HG03095 (cell line): Measurements from ENCODE around the gene ANK3.

Source experiments
- ATAC-seq: cut with Tn5 transposase; IDR thresholded peaks from one replicate; pipeline ENCODE4 v1.9.1; 2021; ENCODE audit warnings: moderate library complexity; ENCODE audit not compliant: unreplicated experiment

Gene ANK3

GRCh38 chr10:60144099-60144498, 245.6 kb downstream of the ANK3 start:
- no peak for ATAC-seq

DNA sequence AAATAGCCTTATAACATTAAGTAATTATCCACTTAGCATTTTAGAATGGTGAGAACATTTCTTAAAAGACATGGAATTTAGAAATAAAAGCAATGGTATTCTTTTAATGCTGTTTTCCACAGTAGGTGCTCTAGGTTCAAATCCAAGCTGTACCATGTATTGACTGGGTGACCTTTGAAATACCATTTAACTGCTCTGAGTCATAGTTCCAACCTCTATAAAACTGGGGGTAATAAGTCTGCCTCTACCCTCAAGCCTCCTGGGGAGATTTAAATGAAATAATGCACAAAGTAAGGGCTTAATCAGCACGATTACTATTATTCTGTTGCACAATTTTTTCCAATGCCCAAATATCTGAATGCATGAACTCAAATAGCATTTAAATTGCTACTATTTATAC, 246.9 kb downstream of the ANK3 start:
- ATAC-seq, result no peak

DNA sequence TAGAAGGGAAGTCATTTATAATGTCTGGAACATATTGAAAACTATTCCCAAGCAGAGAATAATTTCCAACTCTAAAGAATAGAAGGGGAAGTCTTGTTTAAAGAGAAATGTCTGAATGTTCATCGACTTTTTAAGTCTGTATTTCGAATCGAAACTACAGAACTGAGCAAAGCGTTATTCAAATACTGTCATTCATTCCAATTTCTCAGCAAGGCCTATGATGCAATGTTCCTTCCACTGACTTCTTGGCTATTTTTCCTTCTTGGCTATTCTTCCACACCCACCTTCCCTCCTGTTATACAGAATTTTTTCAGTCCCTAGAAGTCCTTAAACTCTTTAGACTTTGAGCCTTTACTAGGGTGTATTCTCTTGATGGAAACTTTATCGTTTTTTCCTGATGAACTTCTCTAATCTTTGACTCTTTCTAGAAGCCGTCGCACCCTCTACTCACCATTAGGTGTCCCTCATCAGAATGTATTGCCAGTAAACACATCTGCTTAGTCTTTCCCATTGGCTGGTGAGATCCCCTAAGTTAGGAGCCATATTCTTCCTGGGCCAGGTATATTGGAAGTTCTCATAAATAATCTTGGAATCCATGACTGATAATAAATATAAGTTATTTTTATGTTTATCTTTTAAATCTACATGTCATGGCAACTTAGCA, 247.6 kb downstream of the ANK3 start:
- no peak for ATAC-seq

- ATAC-seq, result no peak
Observed at GRCh38 chr10:60140651-60141632, 248.7 kb downstream of the ANK3 start.

GRCh38 chr10:60139798-60140566, 249.7 kb downstream of the ANK3 start:
- no peak for ATAC-seq

- ATAC-seq, result no peak
Observed at GRCh38 chr10:60139290-60139689, 250.4 kb downstream of the ANK3 start.

- no peak for ATAC-seq
Observed at GRCh38 chr10:60138842-60139241, 250.8 kb downstream of the ANK3 start.

- no peak for ATAC-seq
Observed at GRCh38 chr10:60138026-60138425, 251.6 kb downstream of the ANK3 start.

- no peak for ATAC-seq
Observed at GRCh38 chr10:60137292-60137992, 252.2 kb downstream of the ANK3 start.

DNA sequence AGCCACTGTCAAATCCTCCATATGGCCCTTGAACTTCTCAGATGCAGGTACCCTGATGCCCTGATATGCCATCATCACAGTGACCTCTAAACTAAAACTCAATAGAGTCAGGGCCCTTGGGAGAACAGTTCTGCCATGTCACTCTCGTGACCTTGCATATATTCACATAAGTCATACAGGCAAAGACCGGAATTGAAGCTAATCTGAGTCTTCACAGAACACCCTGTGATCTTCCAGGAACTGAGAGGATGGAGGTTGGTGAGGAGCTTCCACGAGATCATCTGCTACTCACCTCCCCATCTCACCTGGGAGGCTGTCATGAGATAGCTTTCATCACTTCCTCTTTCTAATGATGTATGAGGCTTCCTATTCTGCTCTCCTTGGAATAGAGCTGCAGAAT, 254.7 kb downstream of the ANK3 start:
- no peak for ATAC-seq

GRCh38 chr10:60134548-60134947, 255.1 kb downstream of the ANK3 start:
- no peak for ATAC-seq

DNA sequence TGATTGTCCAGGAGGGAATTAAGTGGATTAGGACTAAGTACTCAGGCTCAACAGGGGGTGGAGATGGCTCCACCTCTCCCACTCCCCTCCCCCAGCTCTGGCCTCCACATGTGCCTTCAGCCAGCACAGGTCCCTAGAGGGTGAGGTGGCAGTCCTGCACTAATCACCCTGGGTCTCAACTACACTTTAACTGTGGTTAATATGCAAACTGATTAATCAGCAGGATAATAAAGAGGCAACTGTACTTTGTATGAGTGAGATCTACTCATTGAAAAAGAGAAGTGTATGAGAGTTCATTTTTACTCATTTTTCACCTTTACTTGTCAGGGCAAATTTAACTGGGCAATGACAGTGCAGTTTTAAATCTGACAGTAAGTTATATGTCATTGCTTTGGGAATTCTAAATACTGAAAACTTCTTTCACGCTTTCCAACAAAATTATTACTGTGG, 259.5 kb downstream of the ANK3 start:
- ATAC-seq, result no peak

DNA sequence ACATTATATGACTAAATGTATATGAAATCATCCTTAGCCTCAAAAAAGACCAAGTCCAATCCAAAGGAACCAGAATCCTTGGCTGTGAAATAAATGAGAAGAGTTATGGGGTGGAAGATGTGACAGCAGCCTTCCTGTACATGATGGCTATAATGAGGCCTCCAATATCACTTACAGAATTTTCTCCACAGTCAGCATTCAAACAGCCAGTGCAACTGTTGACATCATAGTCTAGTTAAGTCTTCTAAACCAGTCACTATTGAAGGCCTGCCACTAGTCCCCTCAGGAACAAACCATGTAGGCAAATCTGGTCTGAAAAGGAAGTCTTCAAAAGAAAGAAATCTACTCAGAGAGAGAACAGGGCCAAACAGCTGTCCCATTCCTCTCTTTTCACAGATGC, 263.8 kb downstream of the ANK3 start:
- ATAC-seq, result no peak

DNA sequence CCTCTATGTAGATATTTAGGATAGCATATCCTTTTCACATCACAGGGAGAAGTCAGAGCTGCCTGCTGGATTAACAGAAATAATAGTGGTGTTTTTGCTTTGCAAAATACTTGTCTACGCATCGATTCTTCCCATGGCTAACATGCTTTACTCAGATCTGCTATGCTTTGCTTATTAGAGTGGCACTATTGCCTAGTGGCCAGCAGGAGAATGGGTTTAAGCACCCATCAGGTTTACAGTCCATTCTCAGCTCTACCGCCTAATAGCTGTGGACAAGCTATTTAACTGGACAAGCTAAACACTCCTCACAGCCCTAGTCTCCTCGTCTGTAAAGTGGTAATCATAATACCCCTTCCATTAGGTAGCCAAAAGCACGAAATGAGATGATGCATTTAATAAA, 265.1 kb downstream of the ANK3 start:
- ATAC-seq, result no peak

- ATAC-seq, result no peak
Observed at GRCh38 chr10:60123668-60124067, 266.0 kb downstream of the ANK3 start.

DNA sequence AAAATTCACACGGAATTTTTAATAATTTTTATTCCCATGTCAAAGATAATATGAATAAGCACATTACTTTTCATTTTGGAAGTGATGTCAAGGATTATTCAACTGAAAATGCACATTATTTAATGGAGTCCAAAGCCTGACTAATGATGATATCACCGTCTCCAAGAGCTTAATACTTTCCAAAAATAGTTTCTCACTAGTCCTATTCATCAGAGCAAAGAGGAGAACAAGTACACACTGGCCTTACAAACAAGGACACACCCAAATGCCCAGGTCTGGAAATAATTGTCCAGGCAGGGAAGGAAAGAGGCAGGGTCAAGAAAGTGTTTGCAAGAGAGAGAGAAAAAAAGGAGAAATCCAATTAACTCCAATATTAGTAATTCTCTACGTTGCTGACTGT, 266.5 kb downstream of the ANK3 start:
- no peak for ATAC-seq

GRCh38 chr10:60122190-60122589, 267.5 kb downstream of the ANK3 start:
- no peak for ATAC-seq

- ATAC-seq, result no peak
Observed at GRCh38 chr10:60114765-60115586, 274.7 kb downstream of the ANK3 start.

- ATAC-seq, result no peak
Observed at GRCh38 chr10:60110739-60111138, 278.9 kb downstream of the ANK3 start.
